ENCODE data around the gene EPHA8.

EPHA8 gene

GRCh38 chr1:22584001-22584562 lies 20.8 kb downstream of the EPHA8 start:
- no peak for TF ChIP-seq POLR2A (IDR thresholded peaks at IDR 0.05; ENCODE audit: low read length)
- TF ChIP-seq GATA1 (IDR thresholded peaks at IDR 0.05; ENCODE audit: low read depth, low read length), result no peak
- no peak for DNase-seq

DNA sequence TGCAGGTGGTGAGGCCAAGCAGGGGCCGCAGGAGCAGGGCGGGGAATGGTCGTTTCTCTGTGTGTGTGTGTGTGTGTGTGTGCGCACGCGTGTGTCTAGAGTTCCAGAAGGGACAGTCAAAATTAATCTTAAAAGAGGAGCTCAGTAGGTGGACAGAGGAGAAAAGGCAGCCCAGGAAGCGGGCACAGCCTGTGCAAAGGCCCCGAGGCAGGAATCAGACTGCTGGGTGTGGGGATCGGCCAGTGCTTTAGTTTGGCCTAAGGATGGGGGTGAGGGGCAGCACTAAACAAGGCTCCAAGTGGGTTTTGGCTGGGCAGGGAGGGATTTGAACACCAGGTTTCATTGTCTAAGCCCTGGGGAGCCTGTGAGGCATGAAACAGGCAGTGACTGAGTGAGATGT lies 21.7 kb downstream of the EPHA8 start:
- DNase-seq, result no peak
- TF ChIP-seq GATA1 (IDR thresholded peaks at IDR 0.05; ENCODE audit: low read depth, low read length) (no peak), POLR2A (IDR thresholded peaks at IDR 0.05; ENCODE audit: low read length) (no peak)

- no peak for DNase-seq
- no peak for TF ChIP-seq POLR2A (IDR thresholded peaks at IDR 0.05; ENCODE audit: low read length)
- no peak for TF ChIP-seq GATA1 (IDR thresholded peaks at IDR 0.05; ENCODE audit: low read depth, low read length)
Measured at GRCh38 chr1:22585471-22585870, 22.2 kb downstream of the EPHA8 start.

DNA sequence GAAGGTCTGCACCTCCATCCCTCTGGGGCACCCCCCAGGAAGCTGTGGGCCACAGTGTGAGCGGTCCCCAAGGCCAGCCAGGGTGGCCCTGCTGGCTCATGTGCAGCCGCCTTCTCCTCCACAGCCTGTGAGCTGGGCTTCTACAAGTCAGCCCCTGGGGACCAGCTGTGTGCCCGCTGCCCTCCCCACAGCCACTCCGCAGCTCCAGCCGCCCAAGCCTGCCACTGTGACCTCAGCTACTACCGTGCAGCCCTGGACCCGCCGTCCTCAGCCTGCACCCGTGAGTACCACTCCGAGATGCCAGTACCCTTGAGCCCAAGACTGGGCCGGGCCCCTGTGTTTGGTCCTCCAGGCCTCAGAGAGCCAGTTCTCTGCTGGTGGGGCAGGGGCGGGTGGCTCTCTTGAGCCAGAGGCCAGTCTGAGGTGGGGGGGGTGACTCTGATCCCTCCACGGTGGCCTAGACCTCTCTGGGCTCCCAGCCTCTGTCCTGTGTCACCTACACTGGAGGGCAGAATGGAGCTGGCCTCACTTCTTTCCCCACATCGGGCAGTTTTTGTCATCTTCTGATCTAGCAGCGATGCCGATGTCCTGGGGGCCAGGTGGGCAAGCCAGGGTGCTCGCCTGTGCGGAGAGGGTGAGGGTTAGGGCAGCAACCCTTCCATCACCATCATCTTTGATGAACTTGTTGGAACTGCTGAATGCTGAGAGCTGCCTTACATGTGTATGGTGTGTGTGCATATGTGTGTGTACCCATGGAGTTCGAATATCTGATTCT lies 23.3 kb downstream of the EPHA8 start:
- TF ChIP-seq POLR2A (IDR thresholded peaks at IDR 0.05; ENCODE audit: low read length) (no peak), GATA1 (IDR thresholded peaks at IDR 0.05; ENCODE audit: low read depth, low read length) (no peak)
- no peak for DNase-seq

- no peak for DNase-seq
- TF ChIP-seq GATA1 (IDR thresholded peaks at IDR 0.05; ENCODE audit: low read depth, low read length), result no peak
- TF ChIP-seq POLR2A (IDR thresholded peaks at IDR 0.05; ENCODE audit: low read length), result no peak
Measured at GRCh38 chr1:22587247-22587646, 24.0 kb downstream of the EPHA8 start.

DNA sequence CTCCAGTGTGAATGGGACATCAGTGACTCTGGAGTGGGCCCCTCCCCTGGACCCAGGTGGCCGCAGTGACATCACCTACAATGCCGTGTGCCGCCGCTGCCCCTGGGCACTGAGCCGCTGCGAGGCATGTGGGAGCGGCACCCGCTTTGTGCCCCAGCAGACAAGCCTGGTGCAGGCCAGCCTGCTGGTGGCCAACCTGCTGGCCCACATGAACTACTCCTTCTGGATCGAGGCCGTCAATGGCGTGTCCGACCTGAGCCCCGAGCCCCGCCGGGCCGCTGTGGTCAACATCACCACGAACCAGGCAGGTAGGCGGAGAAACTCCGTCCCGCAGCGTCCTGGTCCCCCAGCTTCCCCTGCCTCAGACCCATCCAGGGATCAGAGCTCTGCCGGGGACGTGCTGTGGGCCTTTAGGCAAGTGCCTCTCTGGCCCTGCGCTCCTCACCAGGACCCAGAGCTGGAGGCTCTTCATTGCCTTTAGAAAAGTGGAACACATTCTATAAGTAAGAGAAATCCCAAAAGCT lies 25.7 kb downstream of the EPHA8 start:
- no peak for TF ChIP-seq GATA1 (IDR thresholded peaks at IDR 0.05; ENCODE audit: low read depth, low read length)
- no peak for TF ChIP-seq POLR2A (IDR thresholded peaks at IDR 0.05; ENCODE audit: low read length)
- DNase-seq, result no peak

DNA sequence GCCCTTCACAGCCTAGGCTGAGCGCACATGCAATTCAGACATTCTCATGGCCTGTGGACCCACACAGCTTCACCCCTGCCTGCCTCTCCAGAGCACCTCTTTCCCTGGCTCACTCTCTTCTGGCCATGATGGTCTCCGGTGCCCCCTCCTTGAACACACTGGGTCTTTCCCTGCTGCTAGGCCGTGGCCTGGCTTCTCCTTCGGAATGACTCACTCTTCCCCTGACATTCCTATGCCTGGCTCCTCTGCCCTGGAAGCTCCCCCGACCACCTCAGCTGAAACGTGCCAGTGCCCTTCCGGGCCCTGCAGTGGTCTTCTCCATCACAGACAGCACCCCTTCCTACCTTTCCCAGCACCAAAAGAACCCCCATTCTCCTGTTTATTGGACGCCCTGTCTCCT lies 28.3 kb downstream of the EPHA8 start:
- no peak for DNase-seq
- TF ChIP-seq GATA1 (IDR thresholded peaks at IDR 0.05; ENCODE audit: low read depth, low read length) (no peak), POLR2A (IDR thresholded peaks at IDR 0.05; ENCODE audit: low read length) (no peak)

DNA sequence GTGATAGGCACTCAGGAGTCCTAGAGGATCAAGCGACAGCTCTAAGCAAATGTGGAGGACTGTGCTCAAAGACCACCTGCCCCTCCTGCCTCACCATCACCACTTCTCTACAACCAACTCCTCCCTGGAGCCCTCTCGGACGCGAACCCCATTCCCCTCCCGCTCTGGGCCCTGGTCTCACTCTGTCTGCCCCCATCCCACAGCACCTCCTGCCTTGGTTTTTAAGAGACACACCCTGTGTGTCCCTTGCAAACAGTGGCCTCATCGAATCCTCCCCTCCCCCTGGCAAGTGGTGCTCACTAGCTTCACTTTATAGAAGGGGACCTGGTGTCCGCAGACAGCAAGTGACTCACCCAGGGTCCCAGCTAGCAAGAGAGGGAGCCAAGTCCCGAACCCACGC lies 28.8 kb downstream of the EPHA8 start:
- TF ChIP-seq POLR2A (IDR thresholded peaks at IDR 0.05; ENCODE audit: low read length), result no peak
- TF ChIP-seq GATA1 (IDR thresholded peaks at IDR 0.05; ENCODE audit: low read depth, low read length), result no peak

GRCh38 chr1:22592919-22593790 lies 29.9 kb downstream of the EPHA8 start:
- TF ChIP-seq POLR2A (IDR thresholded peaks at IDR 0.05; ENCODE audit: low read length), result no peak
- no peak for TF ChIP-seq GATA1 (IDR thresholded peaks at IDR 0.05; ENCODE audit: low read depth, low read length)
- DNase-seq, result no peak

More for the DNA sequence above, 28.8 kb downstream of the EPHA8 start:
- no peak for DNase-seq

DNA sequence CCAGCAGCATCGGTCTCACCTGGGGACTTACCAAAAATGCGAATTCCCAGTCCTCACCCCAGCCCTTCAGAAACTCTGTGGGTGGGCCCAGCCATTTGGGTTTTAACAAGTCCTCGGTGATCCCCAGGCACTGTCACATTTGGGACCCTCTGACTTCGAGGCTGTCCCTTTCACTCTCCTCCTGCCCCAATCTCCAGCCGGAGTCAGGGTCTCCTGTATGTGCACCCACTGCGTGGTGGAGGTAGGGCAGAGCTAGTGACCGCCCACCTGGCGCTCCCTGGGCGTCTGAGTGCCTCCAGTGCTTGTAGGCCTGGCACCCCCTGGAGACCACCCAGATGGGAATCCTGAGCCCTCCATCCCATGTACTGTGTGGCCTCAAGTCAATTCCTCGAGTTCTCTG lies 31.1 kb downstream of the EPHA8 start:
- no peak for TF ChIP-seq POLR2A (IDR thresholded peaks at IDR 0.05; ENCODE audit: low read length)
- no peak for TF ChIP-seq GATA1 (IDR thresholded peaks at IDR 0.05; ENCODE audit: low read depth, low read length)
- DNase-seq, result no peak

DNA sequence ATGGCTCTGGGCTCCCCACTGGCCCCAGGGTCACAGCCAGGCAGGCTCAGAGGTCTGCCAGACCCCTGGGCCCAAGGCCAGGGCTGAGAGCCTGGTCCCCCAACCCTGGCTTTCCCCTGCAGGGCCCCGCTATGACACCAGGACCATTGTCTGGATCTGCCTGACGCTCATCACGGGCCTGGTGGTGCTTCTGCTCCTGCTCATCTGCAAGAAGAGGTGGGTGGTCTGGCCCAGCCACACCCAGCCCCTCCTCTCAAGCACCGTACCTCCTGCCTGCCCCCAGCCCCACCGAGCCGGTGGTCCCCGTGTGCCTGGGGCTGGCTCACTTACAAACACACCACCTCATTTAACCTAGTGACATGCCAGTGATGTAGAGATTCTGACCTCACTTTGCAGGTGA lies 31.8 kb downstream of the EPHA8 start:
- no peak for TF ChIP-seq GATA1 (IDR thresholded peaks at IDR 0.05; ENCODE audit: low read depth, low read length)
- TF ChIP-seq POLR2A (IDR thresholded peaks at IDR 0.05; ENCODE audit: low read length), result no peak
- no peak for DNase-seq

DNA sequence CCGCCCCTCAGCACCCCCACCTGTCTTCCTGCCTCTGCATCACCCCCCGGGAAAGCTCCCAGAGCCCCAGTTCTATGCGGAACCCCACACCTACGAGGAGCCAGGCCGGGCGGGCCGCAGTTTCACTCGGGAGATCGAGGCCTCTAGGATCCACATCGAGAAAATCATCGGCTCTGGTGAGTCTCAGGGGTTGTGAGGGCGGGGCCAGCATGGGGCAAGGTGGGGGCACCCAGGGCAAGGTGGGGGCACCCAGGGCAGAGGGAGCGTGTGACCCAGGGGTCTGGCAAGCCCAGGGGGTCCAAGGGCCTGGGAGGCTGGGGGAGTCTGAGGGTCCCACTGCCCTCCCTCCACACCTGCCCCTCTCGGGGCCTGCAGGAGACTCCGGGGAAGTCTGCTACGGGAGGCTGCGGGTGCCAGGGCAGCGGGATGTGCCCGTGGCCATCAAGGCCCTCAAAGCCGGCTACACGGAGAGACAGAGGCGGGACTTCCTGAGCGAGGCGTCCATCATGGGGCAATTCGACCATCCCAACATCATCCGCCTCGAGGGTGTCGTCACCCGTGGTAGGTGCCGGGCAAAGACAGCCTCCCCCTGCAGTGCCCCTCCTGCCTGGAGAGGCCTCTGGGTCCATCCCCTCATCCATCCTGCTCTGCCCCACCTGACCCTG lies 34.1 kb downstream of the EPHA8 start:
- TF ChIP-seq GATA1 (IDR thresholded peaks at IDR 0.05; ENCODE audit: low read depth, low read length), result no peak
- TF ChIP-seq POLR2A (IDR thresholded peaks at IDR 0.05; ENCODE audit: low read length), result no peak
- no peak for DNase-seq

DNA sequence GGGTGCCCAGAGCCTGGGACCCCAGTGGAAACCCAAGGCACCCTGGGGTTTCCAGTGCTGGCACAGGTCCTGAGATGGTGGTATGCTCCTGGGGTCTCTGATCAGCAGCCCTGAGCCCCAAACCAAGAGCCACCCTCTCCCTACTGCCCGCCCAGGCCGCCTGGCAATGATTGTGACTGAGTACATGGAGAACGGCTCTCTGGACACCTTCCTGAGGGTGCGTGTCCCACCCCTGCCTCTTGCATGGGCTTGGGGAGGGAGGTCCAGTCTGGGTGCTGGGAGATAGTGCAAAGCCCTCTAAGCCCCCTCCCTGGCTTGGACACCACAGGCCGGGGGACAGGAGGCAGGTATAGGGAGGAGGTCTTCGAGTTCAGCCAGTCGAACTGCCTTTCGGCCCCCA lies 34.7 kb downstream of the EPHA8 start:
- no peak for TF ChIP-seq POLR2A (IDR thresholded peaks at IDR 0.05; ENCODE audit: low read length)
- TF ChIP-seq GATA1 (IDR thresholded peaks at IDR 0.05; ENCODE audit: low read depth, low read length), result no peak

More for the DNA sequence above, 34.7 kb downstream of the EPHA8 start:
- DNase-seq, result no peak

All from erythroblast (primary cell).